HepG2 (cell line): Measurements from ENCODE around the gene MLLT1. TPM values are rescaled to one million over a fixed set of nuclear protein-coding genes. Genes with fewer than 3 reads are reported as not detected.

ENCODE experiments used
- ATAC-seq: fragments of 200-7000 bp; cut with Tn5 transposase; 3 replicates; pipeline ENCODE4 v1.9.1; 2020; ENCODE audit warnings: mild to moderate bottlenecking, moderate library complexity
- BruUV-seq: library from RNA; stranded (reverse); fragments of 400-500 nt; replicated peaks from 2 replicates; lab custom pipeline; 2021; lab: Mats Ljungman, UMichigan
- CTCF ChIA-PET: fragments of 300-600 bp; formaldehyde crosslinking; extraction: SDS; loops from one replicate; lab custom pipeline; 2021; ENCODE audit warnings: low total read pairs, inconsistent platforms, low intra/inter-chr PET ratio; lab: Yijun Ruan, JAX
- POLR2A ChIA-PET: fragments of 350-600 bp; sonication (Branson Sonifier 250); formaldehyde crosslinking; loops from one replicate; lab custom pipeline; 2020; ENCODE audit warnings: antibody characterized with exemption, inconsistent platforms; lab: Yijun Ruan, JAX
- DNase-seq: peaks from one replicate; pipeline ENCODE4 v3.0.0-alpha.2; 2015; ENCODE audit warnings: low spot score
- FAIRE-seq: peaks from 3 replicates; lab custom pipeline; 2011; peaks lifted over from hg19 to GRCh38; lab: Jason Lieb, UNC
- H2AFZ ChIP-seq: one replicate; pipeline ENCODE4 v1.6.1; 2011; ENCODE audit warnings: low read length, inconsistent platforms
- H3K27ac ChIP-seq: fragments of 300-600 bp; 3 replicates; pipeline ENCODE4 v1.8.0; 2011; ENCODE audit warnings: mixed run types, mild to moderate bottlenecking, mixed read lengths, low read length, inconsistent platforms; ENCODE audit not compliant: insufficient read depth; ENCODE audit errors: extremely low read length
- H3K27me3 ChIP-seq, 2 experiments: fragments of 200-600 bp in 1 of 2; 2 replicates in 1 of 2; 3 replicates in 1 of 2; pipeline versions ENCODE4 v1.6.0 to v1.8.0; 2011; ENCODE audit warnings: low read length in 2 of 2, mild to moderate bottlenecking in 2 of 2, moderate library complexity in 2 of 2, inconsistent platforms in 1 of 2; ENCODE audit not compliant: insufficient read depth in 2 of 2, control insufficient read depth in 1 of 2
- H3K36me3 ChIP-seq, 2 experiments: fragments of 200-600 bp in 1 of 2; replicated peaks in 1 of 2; 2 replicates in 1 of 2; 3 replicates in 1 of 2; pipeline versions ENCODE4 v1.5.1 to v1.8.0; 2011; ENCODE audit warnings: low read length in 2 of 2, inconsistent platforms in 1 of 2; ENCODE audit not compliant: insufficient read depth in 2 of 2, control insufficient read depth in 1 of 2
- H3K4me1 ChIP-seq: 2 replicates; pipeline ENCODE4 v1.5.1; 2012; ENCODE audit warnings: low read length, inconsistent platforms; ENCODE audit not compliant: insufficient read depth
- H3K4me2 ChIP-seq: 2 replicates; pipeline ENCODE4 v1.6.0; 2011; ENCODE audit warnings: low read depth, low read length, inconsistent platforms
- H3K4me3 ChIP-seq, 3 experiments: fragments of 200-600 bp in 1 of 3; sonication (generic), shearing (Covaris generic) in 1 of 3; replicated peaks in 1 of 3; 2 replicates each; pipeline ENCODE4 v1.5.1; 2011 to 2016; ENCODE audit warnings: low read length in 3 of 3, inconsistent platforms in 2 of 3, low read depth in 2 of 3, mild to moderate bottlenecking in 2 of 3, control low read depth in 1 of 3, mixed read lengths in 1 of 3; ENCODE audit not compliant: insufficient read depth in 1 of 3
- H3K79me2 ChIP-seq: one replicate; pipeline ENCODE4 v1.6.1; 2011; ENCODE audit warnings: low read length, inconsistent platforms; ENCODE audit not compliant: insufficient read depth
- H3K9ac ChIP-seq: 2 replicates; pipeline ENCODE4 v1.6.0; 2011; ENCODE audit warnings: mild to moderate bottlenecking, low read depth, low read length, inconsistent platforms; ENCODE audit not compliant: insufficient read depth
- H3K9me3 ChIP-seq: 2 replicates; pipeline ENCODE4 v1.5.1; 2012; ENCODE audit warnings: mild to moderate bottlenecking, low read length
- H4K20me1 ChIP-seq: 2 replicates; pipeline ENCODE4 v1.6.0; 2011; ENCODE audit warnings: inconsistent platforms, mild to moderate bottlenecking, low read length, moderate library complexity; ENCODE audit not compliant: insufficient read depth
- BRF2 ChIP-seq: sonication (generic); formaldehyde crosslinking; IDR thresholded peaks from 2 replicates; pipeline ENCODE4 v1.8.1; 2022; ENCODE audit warnings: mild to moderate bottlenecking, missing genetic modification reagents
- HMG20B ChIP-seq: conservative IDR thresholded peaks from 2 replicates; pipeline ENCODE4 v1.6.1; 2016; ENCODE audit warnings: missing genetic modification reagents, missing compliant biosample characterization
- MXD4 ChIP-seq: IDR thresholded peaks from 2 replicates; pipeline ENCODE4 v1.6.1; 2016; ENCODE audit warnings: mild to moderate bottlenecking, missing biosample characterization, missing genetic modification reagents
- PAWR ChIP-seq: sonication (generic); formaldehyde crosslinking; IDR thresholded peaks from 2 replicates; pipeline ENCODE4 v1.4.0; 2020; ENCODE audit warnings: missing genetic modification reagents, mild to moderate bottlenecking, borderline replicate concordance
- RARA ChIP-seq: IDR thresholded peaks from 2 replicates; pipeline ENCODE4 v1.6.1; 2016; ENCODE audit warnings: missing genetic modification reagents, missing compliant biosample characterization
- TFE3 ChIP-seq: IDR thresholded peaks from 2 replicates; pipeline ENCODE4 v1.6.1; 2016
- ZNF329 ChIP-seq: sonication (generic); formaldehyde crosslinking; IDR thresholded peaks from 2 replicates; pipeline ENCODE4 v1.9.0; 2021; ENCODE audit warnings: low read depth, mild to moderate bottlenecking, missing genetic modification reagents
- ZNF550 ChIP-seq: sonication (generic); formaldehyde crosslinking; IDR thresholded peaks from 2 replicates; pipeline ENCODE4 v1.4.0; 2020; ENCODE audit warnings: mild to moderate bottlenecking, missing genetic modification reagents, borderline replicate concordance
- ZNF704 ChIP-seq: sonication (generic); formaldehyde crosslinking; IDR thresholded peaks from 2 replicates; pipeline ENCODE4 v1.8.1; 2023; ENCODE audit warnings: mild to moderate bottlenecking, inconsistent platforms, moderate library complexity, missing genetic modification reagents, borderline replicate concordance
- ZNF768 ChIP-seq: sonication (generic); formaldehyde crosslinking; IDR thresholded peaks from 2 replicates; pipeline ENCODE4 v1.4.0; 2020; ENCODE audit warnings: missing genetic modification reagents
- WGBS: methylation state at CpG from one replicate; pipeline ENCODE4 v1.1.6; 2017; ENCODE audit warnings: low lambda C conversion rate; 5-methylcytosine and 5-hydroxymethylcytosine counted together
- in situ Hi-C: cut with HindIII; loops from 2 replicates; pipeline ENCODE4 v1.10.0; 2017; ENCODE audit warnings: low pct_unique_long_range_greater_than_20kb; ENCODE audit not compliant: extremely low pct_ligation_motif_present
- intact Hi-C: fragments of 100-400 bp; cut with micrococcal nuclease; formaldehyde crosslinking; loops from one replicate; pipeline ENCODE4 v1.10.0; 2022; ENCODE audit not compliant: unreplicated experiment
- polyA plus RNA-seq, 8 experiments: library from polyadenylated mRNA; depleted of rRNA in 3 of 8; stranded (reverse) in 7 of 8; unstranded in 1 of 8; fragments of >200 nt; fragmentation: Illumina TruSeq in 4 of 8; extraction: Trizol in 4 of 8; gene quantifications; 2 replicates each; pipeline versions ENCODE4 v1.2.1 to v1.2.3, GENCODE V29; 2011 to 2016; ENCODE audit warnings: low read depth in 4 of 8, missing spikeins in 1 of 8, mixed read lengths in 1 of 8; ENCODE audit not compliant: insufficient read depth in 1 of 8
- total RNA-seq, 5 experiments: library from RNA; depleted of rRNA; stranded (reverse); fragments of >200 nt; fragmentation: Illumina TruSeq; extraction: Trizol; gene quantifications; 2 replicates each; pipeline ENCODE4 v1.2.3, GENCODE V29; 2016; ENCODE audit warnings: low read depth in 1 of 5

MLLT1 gene
- total and polyA plus RNA-seq, 2 of the 13 experiments (the other 11 are each of a cell fraction or from before 2014, with no cell fraction given) = 11.7 to 12.2 TPM

GRCh38 chr19:6185835-6186834, 93.6 kb downstream of the MLLT1 start:
- ChIA-PET CTCF (no interaction called here), POLR2A (interaction anchor here (0.7 kb wide), 1 partner anchor 13 kb away, joined by 5 read pairs; no protein-coding TSS in a partner anchor)
- BruUV-seq = no TSS peak
- H3K9me3 ChIP-seq = peaks cover 10% of the 10 kb centered on the region; the same call in 1 of the 2 replicates
- H3K36me3 ChIP-seq = no peaks in the 10 kb centered on the region
- H3K9ac ChIP-seq = no peak overlapping the region
- H3K27ac ChIP-seq = no peak overlapping the region
- H3K79me2 ChIP-seq = no peaks in the 10 kb centered on the region
- H3K27me3 ChIP-seq = peaks cover 0 to 3% of the 10 kb centered on the region in 2 experiments; a peak in 1 of 5 replicates
- no peak overlapping the region for H2AFZ ChIP-seq
- DNase-seq (no peak), ATAC-seq (no peak), FAIRE-seq (no peak)
- in situ Hi-C loops = no loop called here
- no peak overlapping the region for H3K4me3 ChIP-seq
- TF ChIP-seq ZNF329 (CRISPR knock-in tag) (peak; percentile 86), ZNF704 (CRISPR knock-in tag) (no peak)
- intact Hi-C loops = no loop called here
- no peaks in the 10 kb centered on the region for H3K4me1 ChIP-seq
- H3K4me2 ChIP-seq = no peak overlapping the region
- WGBS = 48% methylated on average over 4 of the region's 4 CpGs
- H4K20me1 ChIP-seq = no peaks in the 10 kb centered on the region

- H4K20me1 ChIP-seq = no peaks in the 10 kb centered on the region
- 19% methylated on average over 8 of the region's 10 CpGs for WGBS
- DNase-seq (no peak), ATAC-seq (no peak), FAIRE-seq (no peak)
- H2AFZ ChIP-seq = no peak overlapping the region
- no peak overlapping the region for H3K9ac ChIP-seq
- ChIA-PET CTCF (no interaction called here), POLR2A (interaction anchor here (0.7 kb wide), 1 partner anchor 14 kb away, joined by 5 read pairs; no protein-coding TSS in a partner anchor)
- no peak overlapping the region for H3K4me3 ChIP-seq
- no peaks in the 10 kb centered on the region for H3K36me3 ChIP-seq
- H3K27ac ChIP-seq = no peak overlapping the region
- H3K9me3 ChIP-seq = peaks cover 10% of the 10 kb centered on the region; the same call in 1 of the 2 replicates
- no peaks in the 10 kb centered on the region for H3K4me1 ChIP-seq
- BruUV-seq = no TSS peak
- H3K27me3 ChIP-seq = peaks cover 0 to 3% of the 10 kb centered on the region in 2 experiments; a peak in 1 of 5 replicates
- H3K79me2 ChIP-seq = no peaks in the 10 kb centered on the region
- intact Hi-C loops = no loop called here
- in situ Hi-C loops = no loop called here
- H3K4me2 ChIP-seq = no peak overlapping the region
- TF ChIP-seq MXD4 (no peak), HMG20B (CRISPR knock-in tag) (no peak), TFE3 (CRISPR knock-in tag) (no peak), ZNF768 (no peak), ZNF550 (CRISPR knock-in tag) (no peak), RARA (CRISPR knock-in tag) (no peak), PAWR (CRISPR knock-in tag) (no peak), BRF2 (CRISPR knock-in tag) (no peak)
Observed at GRCh38 chr19:6185093-6185834, 94.5 kb downstream of the MLLT1 start.
